CD4-positive, alpha-beta T cell (primary cell): ENCODE measurements around the gene SH3RF3. TPM values are rescaled to one million over a fixed set of nuclear protein-coding genes. Genes with fewer than 3 reads are reported as not detected.

Source experiments
- ATAC-seq: fragments of 200-7000 bp; cut with Tn5 transposase; one replicate; pipeline ENCODE4 v1.10.0; 2022; ENCODE audit warnings: mild to moderate bottlenecking; ENCODE audit not compliant: poor library complexity
- CTCF ChIA-PET: fragments of 350-600 bp; sonication (Branson Sonifier 250); formaldehyde crosslinking; loops from one replicate; lab custom pipeline; 2021; ENCODE audit warnings: antibody characterized with exemption, inconsistent platforms; lab: Charles Lee
- POLR2A ChIA-PET: fragments of 350-600 bp; sonication (Branson Sonifier 250); formaldehyde crosslinking; loops from one replicate; lab custom pipeline; 2021; ENCODE audit warnings: antibody characterized with exemption, inconsistent platforms; lab: Charles Lee
- DNase-seq, 14 experiments: peaks; one replicate each; pipeline ENCODE4 v3.0.0-alpha.2; 2013 to 2020; ENCODE audit warnings: mixed read lengths in 2 of 14
- H3K27ac ChIP-seq, 2 donors: one replicate each; pipeline versions ENCODE4 v1.5.1 to v1.7.0; 2013; ENCODE audit warnings: low read length in 2 of 2, low read depth in 1 of 2, mild to moderate bottlenecking in 1 of 2
- H3K27me3 ChIP-seq, 2 experiments: 1 replicate in 1 of 2; 2 replicates in 1 of 2; pipeline versions ENCODE4 v1.6.1 to v1.7.0; 2013; ENCODE audit warnings: low read length in 2 of 2, control low read depth in 1 of 2, mild to moderate bottlenecking in 1 of 2, moderate library complexity in 1 of 2; ENCODE audit not compliant: insufficient read depth in 2 of 2, control insufficient read depth in 1 of 2
- H3K36me3 ChIP-seq: one replicate; pipeline ENCODE4 v1.6.1; 2013; ENCODE audit warnings: low read length, control low read depth; ENCODE audit not compliant: insufficient read depth
- H3K4me1 ChIP-seq: one replicate; pipeline ENCODE4 v1.6.1; 2013; ENCODE audit warnings: low read length, control low read depth; ENCODE audit not compliant: insufficient read depth
- H3K4me3 ChIP-seq: one replicate; pipeline ENCODE4 v1.5.1; 2013; ENCODE audit warnings: mild to moderate bottlenecking, low read length, moderate library complexity
- H3K9me3 ChIP-seq, 2 experiments: 1 replicate in 1 of 2; 2 replicates in 1 of 2; pipeline versions ENCODE4 v1.6.1 to v1.7.0; 2013; ENCODE audit warnings: low read length in 2 of 2, mild to moderate bottlenecking in 2 of 2, control low read depth in 1 of 2, moderate library complexity in 1 of 2; ENCODE audit not compliant: control insufficient read depth in 1 of 2, insufficient read depth in 1 of 2
- H3K27ac Mint-ChIP-seq: one replicate; pipeline ENCODE4 v1.8.0; 2020; ENCODE audit warnings: mixed read lengths
- H3K27me3 Mint-ChIP-seq: one replicate; pipeline ENCODE4 v1.8.0; 2021; ENCODE audit warnings: mixed read lengths
- H3K36me3 Mint-ChIP-seq: one replicate; pipeline ENCODE4 v1.8.0; 2021; ENCODE audit warnings: low read depth, mixed read lengths
- H3K4me1 Mint-ChIP-seq: one replicate; pipeline ENCODE4 v1.8.0; 2021; ENCODE audit warnings: low read depth, mixed read lengths
- H3K4me3 Mint-ChIP-seq: one replicate; pipeline ENCODE4 v1.8.0; 2020; ENCODE audit warnings: mild to moderate bottlenecking, mixed read lengths
- H3K9me3 Mint-ChIP-seq: one replicate; pipeline ENCODE4 v1.8.0; 2020; ENCODE audit warnings: mixed read lengths
- CTCF ChIP-seq: fragments of 200-600 bp; IDR thresholded peaks from one replicate; pipeline ENCODE4 v1.8.0; 2022; ENCODE audit warnings: antibody characterized with exemption, mild to moderate bottlenecking
- intact Hi-C, 2 experiments: fragments of 100-400 bp; cut with DNase I in 1 of 2; cut with micrococcal nuclease in 1 of 2; formaldehyde crosslinking; loops; one replicate each; pipeline versions ENCODE4 v1.15.1 to v1.9.0; 2023 to 2025; cut with DNase I, micrococcal nuclease
- total RNA-seq, 174 experiments: library from RNA in 2 of 174; stranded (reverse) in 2 of 174; gene quantifications; one replicate each; pipeline ENCODE4 v1.2.3 and lab custom pipeline; 2021 to 2026

Gene SH3RF3
- total RNA-seq, 2 experiments from 2014 or later, result 5.2 to 5.9 TPM

- H3K4me1 Mint-ChIP-seq, result peaks cover 5% of the 10 kb centered on the region
- TF ChIP-seq CTCF, result no peak
- no peaks in the 10 kb centered on the region for H3K9me3 Mint-ChIP-seq
- no peaks in the 10 kb centered on the region for H3K4me1 ChIP-seq
- DNase-seq, result no peak
- no peaks in the 10 kb centered on the region for H3K36me3 Mint-ChIP-seq
- no peaks in the 10 kb centered on the region for H3K27me3 ChIP-seq
- no peak overlapping the region for H3K27ac ChIP-seq
- intact Hi-C loops, result no loop called here
- H3K4me3 ChIP-seq, result no peak overlapping the region
- H3K4me3 Mint-ChIP-seq, result no peak overlapping the region
- H3K27ac Mint-ChIP-seq, result no peak overlapping the region
- CTCF ChIA-PET, result interaction anchor here (1.0 kb wide), 1 partner anchor 11 kb away, joined by 3 read pairs; no protein-coding TSS in a partner anchor
- H3K36me3 ChIP-seq, result no peaks in the 10 kb centered on the region
- peaks cover 4% of the 10 kb centered on the region for H3K27me3 Mint-ChIP-seq
- peaks cover 0 to 3% of the 10 kb centered on the region in 2 experiments for H3K9me3 ChIP-seq
- no peak for ATAC-seq
- POLR2A ChIA-PET, result interaction anchor here (1.1 kb wide), 1 partner anchor 14 kb away, joined by 3 read pairs; no protein-coding TSS in a partner anchor
Measured at GRCh38 chr2:109225170-109225782, 96.3 kb downstream of the SH3RF3 start.

GRCh38 chr2:109226128-109226527, 97.1 kb downstream of the SH3RF3 start:
- DNase-seq (no peak), ATAC-seq (no peak)
- H3K4me1 Mint-ChIP-seq, result peaks cover 10% of the 10 kb centered on the region
- intact Hi-C loops, result no loop called here
- no peak overlapping the region for H3K4me3 Mint-ChIP-seq
- H3K9me3 Mint-ChIP-seq, result no peaks in the 10 kb centered on the region
- H3K36me3 Mint-ChIP-seq, result no peaks in the 10 kb centered on the region
- H3K36me3 ChIP-seq, result no peaks in the 10 kb centered on the region
- peaks cover 3% of the 10 kb centered on the region for H3K4me1 ChIP-seq
- no peak overlapping the region for H3K27ac Mint-ChIP-seq
- ChIA-PET CTCF (interaction anchor here (1.0 kb wide), 1 partner anchor 10 kb away, joined by 3 read pairs; no protein-coding TSS in a partner anchor), POLR2A (interaction anchor here (1.5 kb wide), 1 partner anchor 8 kb away, joined by 3 read pairs; no protein-coding TSS in a partner anchor)
- no peak overlapping the region for H3K27ac ChIP-seq
- peaks cover 10% of the 10 kb centered on the region for H3K27me3 Mint-ChIP-seq
- no peaks in the 10 kb centered on the region for H3K27me3 ChIP-seq
- H3K9me3 ChIP-seq, result peaks cover 0 to 3% of the 10 kb centered on the region in 2 experiments
- TF ChIP-seq CTCF, result no peak
- H3K4me3 ChIP-seq, result no peak overlapping the region

GRCh38 chr2:109226622-109227021, 97.6 kb downstream of the SH3RF3 start:
- no peaks in the 10 kb centered on the region for H3K36me3 ChIP-seq
- ATAC-seq (no peak), DNase-seq (no peak)
- no peaks in the 10 kb centered on the region for H3K9me3 ChIP-seq
- peaks cover 12% of the 10 kb centered on the region for H3K4me1 Mint-ChIP-seq
- intact Hi-C loops, result no loop called here
- H3K9me3 Mint-ChIP-seq, result no peaks in the 10 kb centered on the region
- H3K27ac ChIP-seq, result no peak overlapping the region
- no peak for TF ChIP-seq CTCF
- no peak overlapping the region for H3K4me3 Mint-ChIP-seq
- peaks cover 3% of the 10 kb centered on the region for H3K4me1 ChIP-seq
- H3K36me3 Mint-ChIP-seq, result no peaks in the 10 kb centered on the region
- no peak overlapping the region for H3K4me3 ChIP-seq
- peaks cover 14% of the 10 kb centered on the region for H3K27me3 Mint-ChIP-seq
- CTCF ChIA-PET, result no interaction called here
- no peaks in the 10 kb centered on the region for H3K27me3 ChIP-seq
- POLR2A ChIA-PET, result interaction anchor here (1.5 kb wide), 1 partner anchor 9 kb away, joined by 3 read pairs; no protein-coding TSS in a partner anchor
- H3K27ac Mint-ChIP-seq, result no peak overlapping the region
